ENCODE results near the gene STX16. TPM values are rescaled to one million over a fixed set of nuclear protein-coding genes. Genes with fewer than 3 reads are reported as not detected.

Gene STX16
- total RNA-seq, 6 experiments from 2014 or later, result 18.1 to 25.3 (median 22.2) TPM

DNA sequence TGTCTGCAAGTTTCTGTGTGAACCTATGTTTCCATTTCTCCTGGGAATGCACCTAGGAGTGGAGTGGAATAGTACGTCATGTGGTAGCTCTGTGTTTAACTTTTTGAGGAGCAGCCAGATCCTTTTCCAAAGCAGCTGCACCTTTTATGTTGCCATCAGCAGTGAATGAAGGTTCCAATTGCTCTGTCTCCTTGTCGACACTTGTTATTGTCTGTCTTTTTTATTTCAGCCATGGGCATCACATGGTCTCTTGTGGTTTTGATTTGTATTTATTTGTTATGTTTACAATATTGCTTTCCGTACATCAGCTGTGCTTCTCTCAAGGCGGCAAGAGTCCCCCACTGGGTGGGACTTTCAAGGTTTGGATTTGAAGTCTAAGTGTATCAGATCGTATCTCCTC, 33.9 kb upstream of the STX16 start:
- Histone ChIP-seq H3K4me1 (no peaks in the 10 kb centered on the region), H3K36me3 (no peaks in the 10 kb centered on the region), H3K4me3 (no peak overlapping the region), H3K9me3 (no peaks in the 10 kb centered on the region), H3K27ac (no peak overlapping the region), H3K27me3 (no peaks in the 10 kb centered on the region)
- no peak for DNase-seq
- TF ChIP-seq, protein P1, sequence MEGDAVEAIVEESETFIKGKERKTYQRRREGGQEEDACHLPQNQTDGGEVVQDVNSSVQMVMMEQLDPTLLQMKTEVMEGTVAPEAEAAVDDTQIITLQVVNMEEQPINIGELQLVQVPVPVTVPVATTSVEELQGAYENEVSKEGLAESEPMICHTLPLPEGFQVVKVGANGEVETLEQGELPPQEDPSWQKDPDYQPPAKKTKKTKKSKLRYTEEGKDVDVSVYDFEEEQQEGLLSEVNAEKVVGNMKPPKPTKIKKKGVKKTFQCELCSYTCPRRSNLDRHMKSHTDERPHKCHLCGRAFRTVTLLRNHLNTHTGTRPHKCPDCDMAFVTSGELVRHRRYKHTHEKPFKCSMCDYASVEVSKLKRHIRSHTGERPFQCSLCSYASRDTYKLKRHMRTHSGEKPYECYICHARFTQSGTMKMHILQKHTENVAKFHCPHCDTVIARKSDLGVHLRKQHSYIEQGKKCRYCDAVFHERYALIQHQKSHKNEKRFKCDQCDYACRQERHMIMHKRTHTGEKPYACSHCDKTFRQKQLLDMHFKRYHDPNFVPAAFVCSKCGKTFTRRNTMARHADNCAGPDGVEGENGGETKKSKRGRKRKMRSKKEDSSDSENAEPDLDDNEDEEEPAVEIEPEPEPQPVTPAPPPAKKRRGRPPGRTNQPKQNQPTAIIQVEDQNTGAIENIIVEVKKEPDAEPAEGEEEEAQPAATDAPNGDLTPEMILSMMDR (IDR thresholded peaks at IDR 0.05), result no peak
- no peak for TF ChIP-seq POLR2A (IDR thresholded peaks at IDR 0.05)
- intact Hi-C loops (cut with DNase I), result no loop called here
- WGBS (ENCODE audit: insufficient coverage, low coverage, low lambda C conversion rate, missing lambda C conversion rate), result 84% methylated on average over 5 of the region's 5 CpGs
- ATAC-seq, result no peak

DNA sequence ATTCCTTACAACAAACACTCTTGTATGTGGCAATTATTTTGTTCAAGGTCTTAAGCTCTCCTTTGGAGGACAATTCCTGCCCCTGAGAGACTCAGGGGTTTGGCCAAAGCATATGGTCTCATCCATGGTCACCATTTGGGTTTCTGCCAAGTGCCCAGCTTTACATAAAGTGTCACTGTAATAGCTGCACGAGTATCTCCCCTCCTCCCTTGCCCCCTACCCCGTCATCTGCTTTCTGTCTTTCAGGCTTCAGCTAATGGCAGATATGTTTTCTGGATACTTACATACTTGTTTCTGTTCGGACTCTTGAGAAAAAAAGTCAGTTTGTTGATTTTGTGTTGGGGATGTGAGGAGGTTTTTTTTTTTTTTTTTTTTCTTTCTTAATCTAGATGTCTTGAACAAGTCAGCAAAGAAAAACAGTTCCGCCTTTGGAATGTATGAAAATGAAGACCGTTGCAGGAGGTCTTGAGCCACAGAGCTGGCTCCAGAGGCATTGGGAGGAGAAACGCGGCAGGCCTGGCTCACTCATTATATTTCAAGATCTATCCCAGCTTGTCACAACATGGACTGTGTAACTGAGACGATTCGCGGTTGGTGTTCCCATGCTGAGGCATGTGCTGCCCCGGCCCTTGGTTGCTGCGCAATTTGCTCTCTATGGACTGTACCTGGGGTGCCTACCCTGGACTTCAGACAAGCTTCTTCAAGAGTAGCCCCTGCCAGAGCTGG, 32.6 kb upstream of the STX16 start:
- Histone ChIP-seq H3K27ac (no peak overlapping the region), H3K4me3 (no peak overlapping the region), H3K27me3 (no peaks in the 10 kb centered on the region), H3K4me1 (no peaks in the 10 kb centered on the region), H3K9me3 (no peaks in the 10 kb centered on the region), H3K36me3 (no peaks in the 10 kb centered on the region)
- TF ChIP-seq, protein P1 (IDR thresholded peaks at IDR 0.05), result no peak
- TF ChIP-seq POLR2A (IDR thresholded peaks at IDR 0.05), result no peak
- no peak for ATAC-seq
- intact Hi-C loops (cut with DNase I), result no loop called here
- DNase-seq, result no peak
- 53% methylated on average over 8 of the region's 12 CpGs for WGBS (ENCODE audit: insufficient coverage, low coverage, low lambda C conversion rate, missing lambda C conversion rate)

DNA sequence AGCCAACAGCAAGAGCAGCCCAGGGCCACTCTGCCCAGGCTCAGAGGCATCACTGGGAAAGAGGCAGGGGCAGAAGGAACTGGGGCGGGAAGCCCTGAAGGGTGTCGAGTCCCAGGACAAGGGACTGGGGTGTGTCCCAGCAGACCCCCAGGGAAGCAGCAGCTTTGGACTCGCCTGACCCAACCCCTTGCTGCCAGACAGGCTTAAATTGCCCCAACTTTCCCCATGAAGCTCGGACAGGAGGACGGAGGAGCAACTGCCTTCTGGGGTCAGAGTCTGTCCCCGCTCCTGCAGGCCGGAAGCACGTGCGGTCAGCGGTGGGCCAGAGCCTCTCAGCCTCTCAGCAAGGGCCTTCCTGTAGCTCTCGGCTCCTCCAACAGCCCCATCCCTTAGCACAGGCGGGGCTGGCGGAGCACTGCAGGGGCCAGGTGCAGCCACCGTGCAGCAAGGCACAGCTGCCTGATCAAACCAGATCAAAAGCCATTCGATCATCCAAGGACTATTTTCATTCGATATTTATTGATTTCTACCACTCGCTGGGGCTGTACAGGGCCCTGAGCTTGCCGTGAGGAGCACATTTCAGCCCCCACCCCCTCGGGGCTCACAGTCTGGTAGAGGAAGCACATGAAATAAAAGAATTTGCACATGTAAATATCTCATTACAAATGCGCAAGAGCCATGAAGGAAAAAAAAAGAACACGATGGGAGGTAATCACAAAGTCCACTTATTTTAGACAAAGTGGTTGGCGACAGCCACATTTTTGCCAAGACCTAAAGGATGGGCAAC, 31.8 kb upstream of the STX16 start:
- H3K4me3 ChIP-seq, result no peak overlapping the region
- ATAC-seq (no peak), DNase-seq (no peak)
- intact Hi-C loops (cut with DNase I), result no loop called here
- no peak for TF ChIP-seq POLR2A (IDR thresholded peaks at IDR 0.05)
- TF ChIP-seq, protein P1 (IDR thresholded peaks at IDR 0.05), result no peak
- no peak overlapping the region for H3K27ac ChIP-seq
- 47% methylated on average over 8 of the region's 22 CpGs for WGBS (ENCODE audit: insufficient coverage, low coverage, low lambda C conversion rate, missing lambda C conversion rate)
- H3K9me3 ChIP-seq, result no peaks in the 10 kb centered on the region
- no peaks in the 10 kb centered on the region for H3K27me3 ChIP-seq
- H3K36me3 ChIP-seq, result no peaks in the 10 kb centered on the region
- no peaks in the 10 kb centered on the region for H3K4me1 ChIP-seq

DNA sequence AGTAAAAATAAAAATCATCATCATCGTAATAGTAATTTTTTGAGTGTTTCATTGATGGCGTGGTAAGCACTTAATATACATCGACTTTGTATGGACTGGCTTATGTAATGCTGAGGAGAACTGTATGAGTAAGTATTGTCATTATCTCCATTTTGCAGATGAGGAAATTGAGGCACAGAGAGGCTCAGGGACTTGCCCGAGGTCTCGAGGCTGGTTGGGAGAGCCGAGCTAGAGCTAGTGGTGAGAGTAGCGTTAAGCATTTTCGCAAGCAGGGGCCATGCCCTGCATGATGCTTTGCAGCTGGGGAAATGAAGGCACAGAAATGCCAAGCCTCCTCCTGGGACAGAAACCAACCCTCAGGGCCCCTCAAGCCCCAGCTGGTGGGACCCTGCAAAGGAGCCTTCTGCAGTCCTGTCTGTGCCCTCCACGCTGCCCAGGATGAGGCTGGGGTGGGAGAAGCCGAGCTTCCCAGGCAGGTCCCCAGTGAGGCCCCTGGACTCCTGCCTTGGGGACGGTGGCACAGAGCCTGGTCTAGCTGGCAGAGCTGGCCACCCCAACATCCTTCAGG, 31.1 kb upstream of the STX16 start:
- 59% methylated on average over 8 of the region's 11 CpGs for WGBS (ENCODE audit: insufficient coverage, low coverage, low lambda C conversion rate, missing lambda C conversion rate)
- no peaks in the 10 kb centered on the region for H3K9me3 ChIP-seq
- H3K4me1 ChIP-seq, result no peaks in the 10 kb centered on the region
- no peak overlapping the region for H3K27ac ChIP-seq
- intact Hi-C loops (cut with DNase I), result no loop called here
- no peaks in the 10 kb centered on the region for H3K27me3 ChIP-seq
- no peak overlapping the region for H3K4me3 ChIP-seq
- TF ChIP-seq, protein P1 (IDR thresholded peaks at IDR 0.05), result no peak
- no peak for TF ChIP-seq POLR2A (IDR thresholded peaks at IDR 0.05)
- ATAC-seq (no peak), DNase-seq (no peak)
- H3K36me3 ChIP-seq, result no peaks in the 10 kb centered on the region
